CD4-positive, CD25-positive, alpha-beta regulatory T cell (primary cell): ENCODE data around the gene PIK3R6. TPM values are rescaled to one million over a fixed set of nuclear protein-coding genes. Genes with fewer than 3 reads are reported as not detected.

Source experiments
- ATAC-seq, 2 donors: fragments of 150-1000 bp; cut with Tn5 transposase; one replicate each; pipeline ENCODE4 v1.10.0; 2021; ENCODE audit warnings: low read depth in 2 of 2, moderate number of reproducible peaks in 2 of 2, moderate library complexity in 1 of 2
- DNase-seq, 3 donors: peaks; one replicate each; pipeline versions ENCODE4 v3.0.0 to v3.0.0-alpha.2; 2012 to 2022; ENCODE audit warnings: mixed read lengths in 1 of 3
- H3K27ac ChIP-seq: one replicate; pipeline ENCODE4 v1.7.0; 2013; ENCODE audit warnings: mild to moderate bottlenecking, low read length; ENCODE audit not compliant: insufficient read depth, poor library complexity, severe bottlenecking
- H3K27me3 ChIP-seq: one replicate; pipeline ENCODE4 v1.7.0; 2013; ENCODE audit warnings: low read length; ENCODE audit not compliant: control insufficient read depth, insufficient read depth
- H3K36me3 ChIP-seq: one replicate; pipeline ENCODE4 v1.7.0; 2013; ENCODE audit warnings: mild to moderate bottlenecking, low read length, moderate library complexity; ENCODE audit not compliant: control insufficient read depth, insufficient read depth
- H3K4me1 ChIP-seq: 2 replicates; pipeline ENCODE4 v1.7.0; 2013; ENCODE audit warnings: mild to moderate bottlenecking, low read length; ENCODE audit not compliant: insufficient read depth, control insufficient read depth, poor library complexity, severe bottlenecking
- H3K4me3 ChIP-seq: one replicate; pipeline ENCODE4 v1.7.0; 2013; ENCODE audit warnings: low read depth, mild to moderate bottlenecking, low read length, moderate library complexity
- H3K9me3 ChIP-seq, 2 experiments: 1 replicate in 1 of 2; 2 replicates in 1 of 2; pipeline ENCODE4 v1.7.0; 2013; ENCODE audit warnings: low read length in 2 of 2, mild to moderate bottlenecking in 1 of 2, moderate library complexity in 1 of 2; ENCODE audit not compliant: control insufficient read depth in 2 of 2
- H3K27ac Mint-ChIP-seq, 3 donors: one replicate each; pipeline ENCODE4 v1.8.0; 2020 to 2022; ENCODE audit warnings: mild to moderate bottlenecking in 3 of 3, mixed read lengths in 3 of 3, moderate library complexity in 2 of 3
- H3K27me3 Mint-ChIP-seq: one replicate; pipeline ENCODE4 v1.8.0; 2022; ENCODE audit warnings: mild to moderate bottlenecking, mixed read lengths
- H3K36me3 Mint-ChIP-seq: one replicate; pipeline ENCODE4 v1.8.0; 2020; ENCODE audit warnings: mixed read lengths
- H3K4me1 Mint-ChIP-seq, 4 donors: one replicate each; pipeline ENCODE4 v1.8.0; 2020 to 2022; ENCODE audit warnings: mixed read lengths in 4 of 4, mild to moderate bottlenecking in 1 of 4
- H3K4me3 Mint-ChIP-seq, 4 donors: one replicate each; pipeline ENCODE4 v1.8.0; 2020 to 2022; ENCODE audit warnings: mild to moderate bottlenecking in 4 of 4, mixed read lengths in 4 of 4, moderate library complexity in 3 of 4
- H3K9me3 Mint-ChIP-seq, 7 donors: one replicate each; pipeline ENCODE4 v1.8.0; 2020 to 2022; ENCODE audit warnings: mixed read lengths in 7 of 7, mild to moderate bottlenecking in 3 of 7, moderate library complexity in 2 of 7
- polyA plus RNA-seq, 4 donors: library from polyadenylated mRNA; unstranded; fragments of 300-500 nt; fragmentation: Illumina TruSeq; gene quantifications; one replicate each; pipeline ENCODE4 v1.2.3, GENCODE V29; 2021
- total RNA-seq: library from RNA; stranded (reverse); gene quantifications from one replicate; pipeline ENCODE4 v1.2.3, GENCODE V29; 2022

Gene PIK3R6
- total and polyA plus RNA-seq, 5 donors from 2014 or later, result 1.1 TPM; not detected in 4

GRCh38 chr17:8869114-8869815 lies 1.8 kb upstream of the PIK3R6 start:
- H3K36me3 ChIP-seq, result no peaks in the 10 kb centered on the region
- H3K27me3 Mint-ChIP-seq, result peaks cover 4% of the 10 kb centered on the region
- no peak overlapping the region for H3K4me3 Mint-ChIP-seq
- no peaks in the 10 kb centered on the region for H3K9me3 ChIP-seq
- H3K27ac Mint-ChIP-seq, result peak overlapping the region in 2 of 3 donors; percentile 45 to 49
- no peaks in the 10 kb centered on the region for H3K36me3 Mint-ChIP-seq
- H3K27ac ChIP-seq, result no peak overlapping the region
- ATAC-seq, result no peak
- no peaks in the 10 kb centered on the region for H3K27me3 ChIP-seq
- no peak overlapping the region for H3K4me3 ChIP-seq
- peaks cover 0 to 24% (median 11%) of the 10 kb centered on the region in 4 donors for H3K4me1 Mint-ChIP-seq
- H3K4me1 ChIP-seq, result peaks cover 7% of the 10 kb centered on the region
- H3K9me3 Mint-ChIP-seq, result peaks cover 0 to 1% (median 0%) of the 10 kb centered on the region in 7 donors
- no peak for DNase-seq

- no peaks in the 10 kb centered on the region for H3K27me3 ChIP-seq
- peaks cover 4% of the 10 kb centered on the region for H3K27me3 Mint-ChIP-seq
- no peaks in the 10 kb centered on the region for H3K36me3 ChIP-seq
- H3K4me3 Mint-ChIP-seq, result no peak overlapping the region
- no peaks in the 10 kb centered on the region for H3K9me3 ChIP-seq
- DNase-seq (no peak), ATAC-seq (no peak)
- H3K27ac ChIP-seq, result no peak overlapping the region
- peak overlapping the region in 2 of 3 donors; percentile 49 to 61 for H3K27ac Mint-ChIP-seq
- H3K4me3 ChIP-seq, result no peak overlapping the region
- peaks cover 0 to 18% (median 11%) of the 10 kb centered on the region in 4 donors for H3K4me1 Mint-ChIP-seq
- peaks cover 0 to 1% (median 0%) of the 10 kb centered on the region in 7 donors for H3K9me3 Mint-ChIP-seq
- peaks cover 7% of the 10 kb centered on the region for H3K4me1 ChIP-seq
- peaks cover 6% of the 10 kb centered on the region for H3K36me3 Mint-ChIP-seq
Observed at GRCh38 chr17:8868529-8868951, 1.1 kb upstream of the PIK3R6 start.

DNA sequence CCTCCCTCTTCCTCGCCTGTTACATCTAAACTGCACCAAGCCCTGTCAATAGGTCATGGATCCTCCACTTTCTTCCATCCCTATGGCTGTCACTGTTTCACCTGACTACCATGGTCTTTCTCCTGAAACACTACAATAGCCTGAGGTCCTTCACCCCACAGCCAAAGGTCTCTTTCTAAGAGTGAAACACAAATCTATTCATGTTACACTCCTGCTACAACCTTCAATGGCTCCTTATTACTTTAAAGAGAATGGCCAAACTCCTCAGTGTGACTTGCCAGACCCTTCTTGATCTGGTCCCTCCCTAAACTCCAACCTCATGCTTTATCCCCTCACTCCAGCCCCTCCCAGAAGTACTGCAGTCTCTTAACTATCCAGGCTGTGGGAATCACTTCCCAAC lies 618 bp upstream of the PIK3R6 start:
- H3K4me1 Mint-ChIP-seq, result peaks cover 0 to 18% (median 11%) of the 10 kb centered on the region in 4 donors
- Histone ChIP-seq H3K9me3 (no peaks in the 10 kb centered on the region), H3K27ac (no peak overlapping the region), H3K4me3 (no peak overlapping the region), H3K36me3 (no peaks in the 10 kb centered on the region), H3K4me1 (peaks cover 7% of the 10 kb centered on the region), H3K27me3 (no peaks in the 10 kb centered on the region)
- H3K4me3 Mint-ChIP-seq, result no peak overlapping the region
- peaks cover 6% of the 10 kb centered on the region for H3K36me3 Mint-ChIP-seq
- peak overlapping the region in 2 of 3 donors; percentile 37 to 61 for H3K27ac Mint-ChIP-seq
- no peak for ATAC-seq
- H3K9me3 Mint-ChIP-seq, result peaks cover 0 to 1% (median 0%) of the 10 kb centered on the region in 7 donors
- DNase-seq, result no peak
- peaks cover 4% of the 10 kb centered on the region for H3K27me3 Mint-ChIP-seq

GRCh38 chr17:8865811-8866210 lies 1.7 kb downstream of the PIK3R6 start:
- no peak overlapping the region for H3K4me3 ChIP-seq
- H3K4me1 ChIP-seq, result peaks cover 7% of the 10 kb centered on the region

DNA sequence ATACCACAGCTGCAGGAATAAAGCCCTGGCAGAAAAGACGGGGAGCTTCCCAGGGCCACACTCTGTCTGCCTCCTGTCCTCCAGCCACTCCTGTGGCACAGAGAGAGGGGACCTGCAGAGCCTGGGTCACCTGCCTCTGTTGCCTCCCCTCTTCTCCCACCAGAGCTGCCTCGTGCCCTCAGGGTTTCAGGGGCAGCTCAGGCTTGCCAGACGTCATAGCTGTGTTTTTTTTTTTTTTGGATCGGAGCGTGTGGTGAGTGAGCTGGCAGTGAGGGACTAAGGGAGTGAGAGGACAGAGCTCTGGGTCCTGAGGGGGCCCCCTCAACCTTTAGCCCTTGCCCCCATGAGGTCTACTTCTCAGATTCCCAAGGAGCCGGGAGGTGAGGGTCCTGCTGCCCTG lies 2.1 kb downstream of the PIK3R6 start:
- H3K4me3 ChIP-seq, result no peak overlapping the region
- H3K36me3 ChIP-seq, result no peaks in the 10 kb centered on the region
- Mint-ChIP-seq H3K4me1 (peaks cover 0 to 15% (median 13%) of the 10 kb centered on the region in 4 donors), H3K36me3 (peaks cover 6% of the 10 kb centered on the region), H3K9me3 (peaks cover 0 to 1% (median 0%) of the 10 kb centered on the region in 7 donors), H3K4me3 (no peak overlapping the region), H3K27me3 (peaks cover 4% of the 10 kb centered on the region), H3K27ac (no peak overlapping the region)
- H3K9me3 ChIP-seq, result no peaks in the 10 kb centered on the region
- peaks cover 7% of the 10 kb centered on the region for H3K4me1 ChIP-seq
- ATAC-seq, result no peak
- no peak for DNase-seq
- H3K27me3 ChIP-seq, result no peaks in the 10 kb centered on the region
- no peak overlapping the region for H3K27ac ChIP-seq

More at GRCh38 chr17:8865811-8866210, 1.7 kb downstream of the PIK3R6 start:
- peaks cover 4% of the 10 kb centered on the region for H3K27me3 Mint-ChIP-seq
- Histone ChIP-seq H3K27ac (no peak overlapping the region), H3K36me3 (no peaks in the 10 kb centered on the region), H3K27me3 (no peaks in the 10 kb centered on the region), H3K9me3 (no peaks in the 10 kb centered on the region)
- H3K27ac Mint-ChIP-seq, result no peak overlapping the region
- ATAC-seq (no peak), DNase-seq (no peak)
- H3K4me3 Mint-ChIP-seq, result no peak overlapping the region
- peaks cover 0 to 15% (median 13%) of the 10 kb centered on the region in 4 donors for H3K4me1 Mint-ChIP-seq
- peaks cover 6% of the 10 kb centered on the region for H3K36me3 Mint-ChIP-seq
- H3K9me3 Mint-ChIP-seq, result peaks cover 0 to 1% (median 0%) of the 10 kb centered on the region in 7 donors

DNA sequence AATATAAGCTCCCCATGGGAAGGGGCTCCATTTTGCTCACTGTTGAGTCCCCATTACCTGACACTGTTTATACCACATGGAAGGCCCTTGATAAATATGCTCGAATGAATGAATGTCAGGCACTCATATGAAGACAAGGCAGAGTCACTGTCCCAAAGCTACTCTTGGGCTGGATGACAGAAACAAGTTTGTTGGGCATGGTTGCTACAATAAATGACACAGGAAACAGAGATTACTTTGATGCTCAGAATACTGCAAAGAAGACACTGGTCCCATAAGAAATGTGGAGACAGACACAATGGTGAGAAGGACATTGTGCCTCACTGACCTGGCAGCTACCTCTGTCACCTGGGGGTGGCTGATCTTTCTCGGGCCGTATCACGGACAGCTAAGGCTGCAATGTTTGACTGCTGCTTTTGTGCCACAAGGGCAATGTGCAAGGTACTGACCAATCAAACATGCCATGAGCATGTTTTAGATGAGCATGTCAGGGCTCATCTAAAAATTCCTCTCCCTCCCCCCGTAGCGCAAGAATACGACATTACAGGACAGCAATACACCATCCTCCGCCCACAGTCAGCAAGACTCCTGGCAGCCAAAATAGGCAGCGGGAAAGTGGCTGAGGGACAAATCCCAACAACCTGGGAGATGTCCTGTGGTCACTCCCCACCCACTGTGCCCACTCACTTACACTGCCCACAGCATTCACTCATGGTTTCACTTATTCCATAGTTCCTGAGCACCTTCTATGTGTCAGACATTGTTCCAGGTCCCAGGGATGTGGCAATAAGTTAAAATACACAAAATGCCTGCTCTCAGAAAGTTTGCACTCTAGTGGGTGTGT lies 5.0 kb downstream of the PIK3R6 start:
- Mint-ChIP-seq H3K9me3 (peaks cover 0 to 1% (median 0%) of the 10 kb centered on the region in 7 donors), H3K4me3 (no peak overlapping the region), H3K27me3 (peaks cover 4% of the 10 kb centered on the region), H3K4me1 (peaks cover 7 to 13% (median 9%) of the 10 kb centered on the region in 4 donors), H3K27ac (peak overlapping the region in 1 of 3 donors; percentile 71), H3K36me3 (peaks cover 6% of the 10 kb centered on the region)
- peaks cover 3% of the 10 kb centered on the region for H3K4me1 ChIP-seq
- no peak for ATAC-seq
- no peaks in the 10 kb centered on the region for H3K9me3 ChIP-seq
- no peaks in the 10 kb centered on the region for H3K27me3 ChIP-seq
- no peak overlapping the region for H3K4me3 ChIP-seq
- H3K36me3 ChIP-seq, result no peaks in the 10 kb centered on the region
- DNase-seq, result no peak
- no peak overlapping the region for H3K27ac ChIP-seq

- no peak overlapping the region for H3K27ac ChIP-seq
- no peaks in the 10 kb centered on the region for H3K4me1 ChIP-seq
- Mint-ChIP-seq H3K9me3 (peaks cover 0 to 1% (median 0%) of the 10 kb centered on the region in 7 donors), H3K27me3 (peaks cover 7% of the 10 kb centered on the region), H3K4me1 (peaks cover 11 to 16% (median 14%) of the 10 kb centered on the region in 4 donors), H3K27ac (no peak overlapping the region), H3K4me3 (no peak overlapping the region), H3K36me3 (peaks cover 6% of the 10 kb centered on the region)
- H3K4me3 ChIP-seq, result no peak overlapping the region
- no peaks in the 10 kb centered on the region for H3K9me3 ChIP-seq
- ATAC-seq (no peak), DNase-seq (no peak)
- no peaks in the 10 kb centered on the region for H3K36me3 ChIP-seq
- H3K27me3 ChIP-seq, result no peaks in the 10 kb centered on the region
Observed at GRCh38 chr17:8861495-8862181, 5.8 kb downstream of the PIK3R6 start.
